ENCODE data around the gene WDR1. TPM values are rescaled to one million over a fixed set of nuclear protein-coding genes. Genes with fewer than 3 reads are reported as not detected.
A peak's percentile ranks its signal among the peaks of the same experiment; 100 is the strongest.

Gene WDR1
- total RNA-seq, 1 experiment from 2014 or later, result 199 TPM

GRCh38 chr4:10053635-10054453 lies 62.8 kb downstream of the WDR1 start:
- no peaks in the 10 kb centered on the region for H3K27me3 Mint-ChIP-seq (ENCODE audit: unreplicated experiment)
- no peak overlapping the region for H3K27ac Mint-ChIP-seq (ENCODE audit: unreplicated experiment)
- CTCF ChIA-PET, result interaction anchor here (0.7 kb wide), 1 partner anchor 246 kb away, joined by 8 read pairs; no protein-coding TSS in a partner anchor
- peaks cover 32% of the 10 kb centered on the region for H3K4me1 Mint-ChIP-seq (ENCODE audit: low read depth, unreplicated experiment)
- no peak for DNase-seq
- H3K9me3 Mint-ChIP-seq (ENCODE audit: low read depth, unreplicated experiment), result no peaks in the 10 kb centered on the region
- intact Hi-C loops (cut with micrococcal nuclease; ENCODE audit: unreplicated experiment), result no loop called here
- no peak for TF ChIP-seq CTCF (IDR thresholded peaks at IDR 0.05; ENCODE audit: unreplicated experiment)
- BruUV-seq (replicated peaks), result no TSS peak
- H3K4me3 Mint-ChIP-seq (ENCODE audit: low read depth, unreplicated experiment), result no peak overlapping the region
- H3K36me3 Mint-ChIP-seq (ENCODE audit: insufficient read depth, unreplicated experiment), result peaks cover 4% of the 10 kb centered on the region

- TF ChIP-seq CTCF (IDR thresholded peaks at IDR 0.05; ENCODE audit: unreplicated experiment), result no peak
- Mint-ChIP-seq H3K27me3 (ENCODE audit: unreplicated experiment) (no peaks in the 10 kb centered on the region), H3K9me3 (ENCODE audit: low read depth, unreplicated experiment) (no peaks in the 10 kb centered on the region), H3K36me3 (ENCODE audit: insufficient read depth, unreplicated experiment) (peaks cover 4% of the 10 kb centered on the region), H3K4me1 (ENCODE audit: low read depth, unreplicated experiment) (peaks cover 35% of the 10 kb centered on the region), H3K4me3 (ENCODE audit: low read depth, unreplicated experiment) (no peak overlapping the region), H3K27ac (ENCODE audit: unreplicated experiment) (no peak overlapping the region)
- BruUV-seq (replicated peaks), result no TSS peak
- intact Hi-C loops (cut with micrococcal nuclease; ENCODE audit: unreplicated experiment), result no loop called here
- CTCF ChIA-PET, result no interaction called here
- DNase-seq, result no peak
These were observed 65.0 kb downstream of the WDR1 start for GRCh38 chr4:10051517-10052135.

- intact Hi-C loops (cut with micrococcal nuclease; ENCODE audit: unreplicated experiment), result no loop called here
- H3K36me3 Mint-ChIP-seq (ENCODE audit: insufficient read depth, unreplicated experiment), result peaks cover 4% of the 10 kb centered on the region
- peaks cover 35% of the 10 kb centered on the region for H3K4me1 Mint-ChIP-seq (ENCODE audit: low read depth, unreplicated experiment)
- no peak for TF ChIP-seq CTCF (IDR thresholded peaks at IDR 0.05; ENCODE audit: unreplicated experiment)
- no peak overlapping the region for H3K4me3 Mint-ChIP-seq (ENCODE audit: low read depth, unreplicated experiment)
- H3K9me3 Mint-ChIP-seq (ENCODE audit: low read depth, unreplicated experiment), result no peaks in the 10 kb centered on the region
- BruUV-seq (replicated peaks), result no TSS peak
- no peak for DNase-seq
- CTCF ChIA-PET, result no interaction called here
- H3K27ac Mint-ChIP-seq (ENCODE audit: unreplicated experiment), result no peak overlapping the region
- no peaks in the 10 kb centered on the region for H3K27me3 Mint-ChIP-seq (ENCODE audit: unreplicated experiment)
These were observed 65.9 kb downstream of the WDR1 start for GRCh38 chr4:10050721-10051120.

GRCh38 chr4:10050261-10050661 lies 66.3 kb downstream of the WDR1 start:
- intact Hi-C loops (cut with micrococcal nuclease; ENCODE audit: unreplicated experiment), result no loop called here
- H3K4me1 Mint-ChIP-seq (ENCODE audit: low read depth, unreplicated experiment), result peaks cover 35% of the 10 kb centered on the region
- CTCF ChIA-PET, result no interaction called here
- no peaks in the 10 kb centered on the region for H3K27me3 Mint-ChIP-seq (ENCODE audit: unreplicated experiment)
- no TSS peak for BruUV-seq (replicated peaks)
- peaks cover 4% of the 10 kb centered on the region for H3K36me3 Mint-ChIP-seq (ENCODE audit: insufficient read depth, unreplicated experiment)
- H3K9me3 Mint-ChIP-seq (ENCODE audit: low read depth, unreplicated experiment), result no peaks in the 10 kb centered on the region
- no peak overlapping the region for H3K27ac Mint-ChIP-seq (ENCODE audit: unreplicated experiment)
- peak; percentile 17 for DNase-seq
- no peak overlapping the region for H3K4me3 Mint-ChIP-seq (ENCODE audit: low read depth, unreplicated experiment)
- no peak for TF ChIP-seq CTCF (IDR thresholded peaks at IDR 0.05; ENCODE audit: unreplicated experiment)

All from Calu3 (cell line).